ENCODE measurements around the gene EYS. TPM values are rescaled to one million over a fixed set of nuclear protein-coding genes. Genes with fewer than 3 reads are reported as not detected.

Gene EYS
- total RNA-seq, 1 experiment from 2014 or later: not detected

GRCh38 chr6:64293298-64293697 lies 1413.7 kb downstream of the EYS start:
- CTCF ChIA-PET: no interaction called here
- Mint-ChIP-seq H3K27ac (ENCODE audit: unreplicated experiment) (no peak overlapping the region), H3K9me3 (ENCODE audit: unreplicated experiment) (peaks cover 8% of the 10 kb centered on the region), H3K36me3 (ENCODE audit: insufficient read depth, unreplicated experiment) (no peaks in the 10 kb centered on the region), H3K27me3 (ENCODE audit: insufficient read depth, unreplicated experiment) (no peaks in the 10 kb centered on the region), H3K4me1 (ENCODE audit: low read depth, unreplicated experiment) (no peaks in the 10 kb centered on the region), H3K4me3 (ENCODE audit: unreplicated experiment) (no peak overlapping the region)
- Histone ChIP-seq H3K4me1 (peaks cover under 1% of the 10 kb centered on the region; the same call in 1 of the 2 replicates), H3K27me3 (replicated peaks; ENCODE audit: control insufficient read depth, insufficient read depth, low read length) (no peaks in the 10 kb centered on the region), H3K36me3 (ENCODE audit: control insufficient read depth, insufficient read depth, low read length) (no peaks in the 10 kb centered on the region), H3K4me3 (ENCODE audit: low read depth, low read length) (no peak overlapping the region), H3K9me3 (peaks cover 8% of the 10 kb centered on the region)
- POLR2A ChIA-PET: interaction anchor here (0.6 kb wide), 1 partner anchor 75 kb away, joined by 6 read pairs; no protein-coding TSS in a partner anchor
- no TSS peak for BruUV-seq (replicated peaks)
- DNase-seq: no peak
- intact Hi-C loops (cut with micrococcal nuclease; ENCODE audit: unreplicated experiment): no loop called here
- TF ChIP-seq, protein P1, sequence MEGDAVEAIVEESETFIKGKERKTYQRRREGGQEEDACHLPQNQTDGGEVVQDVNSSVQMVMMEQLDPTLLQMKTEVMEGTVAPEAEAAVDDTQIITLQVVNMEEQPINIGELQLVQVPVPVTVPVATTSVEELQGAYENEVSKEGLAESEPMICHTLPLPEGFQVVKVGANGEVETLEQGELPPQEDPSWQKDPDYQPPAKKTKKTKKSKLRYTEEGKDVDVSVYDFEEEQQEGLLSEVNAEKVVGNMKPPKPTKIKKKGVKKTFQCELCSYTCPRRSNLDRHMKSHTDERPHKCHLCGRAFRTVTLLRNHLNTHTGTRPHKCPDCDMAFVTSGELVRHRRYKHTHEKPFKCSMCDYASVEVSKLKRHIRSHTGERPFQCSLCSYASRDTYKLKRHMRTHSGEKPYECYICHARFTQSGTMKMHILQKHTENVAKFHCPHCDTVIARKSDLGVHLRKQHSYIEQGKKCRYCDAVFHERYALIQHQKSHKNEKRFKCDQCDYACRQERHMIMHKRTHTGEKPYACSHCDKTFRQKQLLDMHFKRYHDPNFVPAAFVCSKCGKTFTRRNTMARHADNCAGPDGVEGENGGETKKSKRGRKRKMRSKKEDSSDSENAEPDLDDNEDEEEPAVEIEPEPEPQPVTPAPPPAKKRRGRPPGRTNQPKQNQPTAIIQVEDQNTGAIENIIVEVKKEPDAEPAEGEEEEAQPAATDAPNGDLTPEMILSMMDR (IDR thresholded peaks at IDR 0.05; ENCODE audit: insufficient read depth in 1 of 2, low read depth in 1 of 2, low read length in 1 of 2, severe bottlenecking in 1 of 2, unreplicated experiment in 1 of 2): no peak

GRCh38 chr6:64290867-64291266 lies 1416.2 kb downstream of the EYS start:
- Mint-ChIP-seq H3K4me3 (ENCODE audit: unreplicated experiment) (no peak overlapping the region), H3K9me3 (ENCODE audit: unreplicated experiment) (peaks cover 8% of the 10 kb centered on the region), H3K27me3 (ENCODE audit: insufficient read depth, unreplicated experiment) (no peaks in the 10 kb centered on the region), H3K27ac (ENCODE audit: unreplicated experiment) (no peak overlapping the region), H3K4me1 (ENCODE audit: low read depth, unreplicated experiment) (no peaks in the 10 kb centered on the region), H3K36me3 (ENCODE audit: insufficient read depth, unreplicated experiment) (no peaks in the 10 kb centered on the region)
- H3K4me3 ChIP-seq (ENCODE audit: low read depth, low read length): no peak overlapping the region
- ChIA-PET POLR2A (no interaction called here), CTCF (no interaction called here)
- no peak for DNase-seq
- intact Hi-C loops (cut with micrococcal nuclease; ENCODE audit: unreplicated experiment): no loop called here
- H3K36me3 ChIP-seq (ENCODE audit: control insufficient read depth, insufficient read depth, low read length): no peaks in the 10 kb centered on the region
- H3K27me3 ChIP-seq (replicated peaks; ENCODE audit: control insufficient read depth, insufficient read depth, low read length): no peaks in the 10 kb centered on the region
- no peaks in the 10 kb centered on the region for H3K4me1 ChIP-seq
- no TSS peak for BruUV-seq (replicated peaks)
- no peaks in the 10 kb centered on the region; the same call in 1 of the 2 replicates for H3K9me3 ChIP-seq
- TF ChIP-seq, protein P1 (IDR thresholded peaks at IDR 0.05; ENCODE audit: insufficient read depth in 1 of 2, low read depth in 1 of 2, low read length in 1 of 2, severe bottlenecking in 1 of 2, unreplicated experiment in 1 of 2): no peak

GRCh38 chr6:64289931-64290330 lies 1417.1 kb downstream of the EYS start:
- POLR2A ChIA-PET: no interaction called here
- BruUV-seq (replicated peaks): no TSS peak
- Mint-ChIP-seq H3K36me3 (ENCODE audit: insufficient read depth, unreplicated experiment) (no peaks in the 10 kb centered on the region), H3K9me3 (ENCODE audit: unreplicated experiment) (peaks cover 1% of the 10 kb centered on the region), H3K4me3 (ENCODE audit: unreplicated experiment) (no peak overlapping the region), H3K4me1 (ENCODE audit: low read depth, unreplicated experiment) (no peaks in the 10 kb centered on the region), H3K27me3 (ENCODE audit: insufficient read depth, unreplicated experiment) (no peaks in the 10 kb centered on the region), H3K27ac (ENCODE audit: unreplicated experiment) (no peak overlapping the region)
- no peak for DNase-seq
- no peaks in the 10 kb centered on the region for H3K36me3 ChIP-seq (ENCODE audit: control insufficient read depth, insufficient read depth, low read length)
- no peak overlapping the region for H3K4me3 ChIP-seq (ENCODE audit: low read depth, low read length)
- intact Hi-C loops (cut with micrococcal nuclease; ENCODE audit: unreplicated experiment): no loop called here
- TF ChIP-seq, protein P1 (IDR thresholded peaks at IDR 0.05; ENCODE audit: insufficient read depth in 1 of 2, low read depth in 1 of 2, low read length in 1 of 2, severe bottlenecking in 1 of 2, unreplicated experiment in 1 of 2): no peak
- no peaks in the 10 kb centered on the region for H3K27me3 ChIP-seq (replicated peaks; ENCODE audit: control insufficient read depth, insufficient read depth, low read length)
- no peaks in the 10 kb centered on the region for H3K9me3 ChIP-seq
- CTCF ChIA-PET: no interaction called here
- no peaks in the 10 kb centered on the region for H3K4me1 ChIP-seq

All from Caco-2 (cell line).